ENCODE measurements around the gene DYNC1I1.

The DYNC1I1 gene

DNA sequence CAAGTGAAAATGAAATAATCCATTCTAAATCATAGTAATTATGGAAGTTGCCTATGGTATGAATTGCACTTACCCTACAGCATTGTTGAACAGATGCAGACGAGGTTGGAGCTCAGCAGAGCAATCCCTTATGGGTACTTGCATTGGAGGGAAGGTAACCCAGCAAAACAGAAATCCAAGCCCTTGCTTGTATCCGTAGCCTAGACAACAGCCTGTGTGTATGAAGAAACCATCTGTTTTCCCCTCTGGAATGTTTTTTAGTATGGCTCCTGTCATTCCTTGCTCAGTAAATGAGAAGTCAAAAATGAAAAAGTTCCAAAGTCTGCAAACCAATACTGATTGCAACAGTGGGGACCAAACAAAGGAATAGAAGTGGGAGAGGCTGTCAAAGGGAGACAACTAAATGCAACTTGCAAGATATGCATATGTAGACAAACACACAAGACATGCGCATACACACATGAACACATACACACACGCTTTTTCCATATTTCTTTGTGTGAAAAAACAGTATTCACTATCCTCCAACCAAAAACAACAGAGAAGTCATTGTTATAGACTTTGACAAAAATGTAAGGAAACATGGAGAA lies 260.8 kb downstream of the DYNC1I1 start:
- no peak for DNase-seq

DNA sequence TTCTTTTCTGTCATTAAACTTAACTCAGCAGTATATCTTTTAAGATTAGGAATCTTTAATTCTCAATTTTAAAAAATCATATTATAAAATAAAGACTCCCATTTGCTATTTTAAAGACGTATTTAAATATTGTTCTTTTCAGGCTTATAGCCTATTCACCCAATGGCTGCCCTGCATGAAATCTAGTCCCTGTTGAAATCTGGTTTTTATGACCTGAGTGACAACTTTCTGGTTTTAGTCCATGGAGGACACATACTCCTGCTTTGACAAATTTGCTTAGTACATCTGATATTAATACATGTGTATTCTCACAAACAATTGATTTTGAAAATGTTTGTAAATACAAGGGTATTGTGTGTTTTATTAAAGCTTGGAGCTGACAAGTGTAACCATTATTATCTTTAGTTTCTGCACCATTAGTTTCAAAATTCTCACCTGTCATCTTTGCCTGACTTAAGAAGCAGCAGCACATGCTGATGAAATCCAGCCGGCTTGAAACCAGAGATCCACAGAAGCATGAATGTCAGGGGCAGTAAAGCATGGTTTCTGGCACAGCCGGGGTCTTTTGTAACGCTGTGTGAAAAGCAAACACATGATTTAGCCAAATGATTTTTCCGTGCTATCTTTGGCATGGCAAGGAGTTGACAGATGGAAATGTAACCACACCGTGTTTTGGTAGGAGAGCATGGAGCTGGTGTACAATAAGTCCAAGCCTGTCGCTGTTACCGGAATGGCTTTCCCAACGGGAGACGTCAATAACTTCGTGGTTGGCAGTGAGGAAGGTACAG lies 262.8 kb downstream of the DYNC1I1 start:
- DNase-seq, result peak; percentile 79 to 89

DNA sequence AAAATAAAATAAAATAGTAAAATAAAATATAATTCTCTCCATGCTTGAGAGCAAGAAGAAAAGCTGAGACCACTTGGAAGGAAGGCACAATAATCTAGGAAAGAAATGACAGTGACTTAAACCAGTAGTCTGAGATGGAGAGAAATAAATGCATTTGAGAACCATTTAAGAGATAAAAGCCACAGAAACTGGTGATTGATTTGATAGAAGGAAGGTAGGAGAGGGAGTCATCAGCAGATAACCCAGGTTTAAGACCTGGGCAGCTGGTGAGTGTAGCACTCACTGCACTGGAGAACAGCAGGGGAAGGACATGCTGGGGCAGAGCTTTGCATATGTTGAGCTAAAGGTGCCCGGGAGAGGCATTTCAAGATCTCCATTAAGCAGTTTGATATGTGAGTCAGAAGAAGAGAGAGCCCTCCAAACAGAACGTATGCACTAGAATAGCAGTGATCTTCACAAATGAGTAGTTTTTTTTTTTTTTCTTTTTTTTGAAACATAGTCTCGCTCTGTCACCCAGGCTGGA lies 268.0 kb downstream of the DYNC1I1 start:
- DNase-seq, result no peak

- no peak for DNase-seq
These were observed 268.8 kb downstream of the DYNC1I1 start for GRCh38 chr7:96041171-96041570.

DNA sequence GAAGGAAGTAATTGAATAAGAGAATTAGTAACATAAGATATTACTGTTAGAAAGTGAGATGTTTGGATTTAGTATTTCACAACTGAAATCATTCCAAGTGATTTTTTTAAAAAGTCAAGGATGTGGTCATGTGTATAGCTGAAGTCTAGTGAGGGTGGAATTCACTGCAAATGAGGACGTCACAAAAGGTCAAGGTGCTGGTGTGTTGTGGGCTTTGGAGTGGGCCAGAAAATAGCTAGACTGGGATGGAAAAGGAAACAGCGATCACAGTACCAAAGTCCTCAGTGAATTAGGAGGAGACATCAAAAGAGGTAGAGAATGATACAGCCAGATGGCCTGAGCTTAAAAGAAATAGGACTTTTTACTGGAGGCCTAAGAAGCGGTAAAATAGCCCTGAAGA lies 272.8 kb downstream of the DYNC1I1 start:
- DNase-seq, result no peak

DNA sequence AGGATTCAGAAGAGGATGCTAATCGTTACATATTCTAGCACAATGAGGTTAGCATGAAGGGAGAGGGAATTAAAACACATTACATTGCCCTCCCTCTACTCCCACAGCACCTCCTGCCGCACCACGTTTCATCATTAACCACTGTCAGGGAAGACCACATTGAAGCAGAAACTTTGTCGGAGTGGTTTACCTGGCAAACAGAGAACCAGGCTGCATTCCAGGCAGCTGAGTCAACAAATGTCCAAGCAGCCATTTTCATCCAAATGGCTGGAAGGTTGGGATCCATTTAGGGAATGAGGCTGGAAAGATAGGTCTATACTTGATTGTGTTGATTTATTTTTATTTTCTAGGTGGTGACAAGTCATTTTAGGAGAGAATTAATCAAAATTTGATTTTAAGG lies 273.6 kb downstream of the DYNC1I1 start:
- peak; percentile 91 to 97 for DNase-seq

GRCh38 chr7:96052289-96052688 lies 279.9 kb downstream of the DYNC1I1 start:
- no peak for DNase-seq

GRCh38 chr7:96052860-96053470 lies 280.6 kb downstream of the DYNC1I1 start:
- peak; percentile 73 to 83 for DNase-seq

GRCh38 chr7:96055717-96056116 lies 283.4 kb downstream of the DYNC1I1 start:
- DNase-seq, result no peak

DNA sequence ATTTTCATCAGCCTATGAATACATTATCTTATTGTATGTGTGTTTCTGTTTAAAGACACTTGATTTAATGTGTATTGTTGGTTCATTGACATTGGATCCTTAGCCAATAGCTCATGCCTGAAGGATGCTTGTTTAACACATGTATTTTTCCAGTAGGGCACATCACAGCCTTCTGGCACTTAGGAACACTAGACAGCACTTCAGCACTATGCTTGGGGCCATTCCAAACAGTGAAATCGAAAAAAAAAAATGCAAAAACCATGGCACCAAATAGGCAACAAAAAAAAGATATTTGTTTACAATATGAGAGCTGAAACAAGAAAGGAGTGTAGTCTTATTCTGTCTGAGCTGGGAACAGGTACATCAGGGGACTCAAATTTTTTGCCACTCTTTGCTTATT lies 286.7 kb downstream of the DYNC1I1 start:
- peak in 1 of 2 experiments; percentile 50 for DNase-seq

GRCh38 chr7:96061009-96061408 lies 288.7 kb downstream of the DYNC1I1 start:
- DNase-seq, result peak; percentile 49 to 66

DNA sequence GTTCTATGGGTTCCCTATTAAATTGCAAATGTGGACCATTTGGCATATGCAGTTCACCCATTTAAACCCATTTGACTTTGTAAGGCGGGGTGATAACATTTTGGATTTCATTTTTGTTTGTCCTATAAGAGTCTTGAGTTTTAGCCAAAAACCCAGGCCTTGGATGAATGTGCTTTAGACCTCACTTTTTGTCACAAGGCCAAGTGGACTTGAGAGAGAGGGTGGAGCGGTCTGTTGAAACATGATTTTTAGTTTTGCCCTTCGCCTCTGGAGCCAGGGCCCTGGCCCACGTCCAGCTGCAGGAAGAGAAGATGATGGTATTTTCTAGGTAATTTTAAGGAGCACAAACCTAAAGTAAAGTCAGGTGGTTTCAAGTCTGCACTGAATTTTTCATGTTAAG lies 289.5 kb downstream of the DYNC1I1 start:
- DNase-seq, result peak in 1 of 2 experiments; percentile 43

DNA sequence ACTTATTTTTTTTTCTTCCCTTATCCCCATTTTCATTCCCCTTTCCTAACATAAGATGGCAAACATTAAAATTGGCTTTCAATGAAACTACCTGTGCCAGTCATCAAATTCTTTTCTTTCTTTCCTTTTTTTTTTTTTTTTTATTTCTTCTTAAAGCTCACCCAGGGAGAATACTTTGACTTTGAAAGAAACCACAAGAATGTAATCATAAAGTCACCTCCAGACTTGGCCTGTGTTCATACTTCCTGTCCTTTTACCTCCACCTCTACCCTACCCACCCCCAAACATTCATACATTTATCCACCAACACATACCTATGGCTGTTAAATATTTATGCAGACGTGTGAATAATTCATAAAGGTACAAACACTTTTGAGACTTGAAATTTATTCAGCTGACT lies 295.0 kb downstream of the DYNC1I1 start:
- DNase-seq, result no peak

- peak; percentile 95 to 97 for DNase-seq
These were observed 297.0 kb downstream of the DYNC1I1 start for GRCh38 chr7:96069401-96069800.

- no peak for DNase-seq
These were observed 302.5 kb downstream of the DYNC1I1 start for GRCh38 chr7:96074871-96075270.

DNA sequence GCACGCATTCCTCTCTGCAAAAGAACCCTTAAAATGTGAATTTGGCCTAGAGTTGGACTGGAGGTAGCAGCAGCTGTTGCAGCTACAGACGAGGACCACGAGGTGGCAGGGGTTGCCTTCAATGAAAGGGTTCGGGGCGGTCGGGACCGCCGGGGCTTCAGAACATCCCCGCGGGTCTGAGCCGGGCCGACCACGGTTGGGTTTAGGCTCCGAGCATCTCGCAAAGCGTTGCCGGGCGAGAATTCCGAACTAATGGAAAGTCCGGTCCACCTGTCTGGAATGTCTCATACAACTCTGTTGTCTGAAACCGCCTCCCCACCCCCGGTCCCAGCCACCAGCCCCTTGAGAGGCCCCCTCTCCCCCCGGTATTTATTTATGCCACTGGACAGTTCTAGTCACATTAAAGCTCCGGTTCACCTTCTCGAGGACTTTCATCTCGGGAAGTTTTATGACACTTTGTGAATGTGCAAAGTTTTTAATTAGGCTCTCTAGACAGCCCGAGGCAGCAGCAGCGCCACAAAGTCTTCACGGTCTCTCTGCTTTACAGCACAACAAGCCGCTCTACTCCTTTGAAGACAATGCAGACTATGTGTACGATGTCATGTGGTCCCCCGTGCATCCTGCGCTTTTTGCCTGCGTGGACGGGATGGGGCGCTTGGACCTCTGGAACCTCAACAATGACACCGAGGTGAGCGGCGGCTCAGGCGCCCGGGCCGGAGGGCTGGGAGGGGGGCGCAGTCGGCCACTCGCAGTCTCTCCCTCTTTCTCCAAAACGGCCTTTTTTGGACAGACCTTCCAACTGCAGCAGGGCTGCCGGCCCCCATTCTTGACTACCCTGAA lies 303.4 kb downstream of the DYNC1I1 start:
- DNase-seq, result peak; percentile 94 to 96

DNA sequence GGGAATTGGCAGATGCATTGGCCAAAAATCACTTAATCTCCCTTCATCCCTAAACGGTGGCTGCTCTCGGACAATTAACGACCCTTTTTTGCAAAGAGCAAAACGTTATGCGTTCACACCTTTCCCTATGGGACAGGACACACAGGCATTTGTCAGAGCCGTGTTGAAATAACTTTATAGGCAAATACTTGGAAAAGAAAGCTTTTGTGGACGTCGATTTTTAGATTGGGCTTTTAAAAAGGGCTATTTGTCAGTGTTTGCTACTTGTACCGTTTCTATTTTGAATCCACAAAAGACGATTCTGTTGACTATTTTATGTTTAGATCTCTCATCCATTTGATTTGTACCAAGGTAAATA lies 304.0 kb downstream of the DYNC1I1 start:
- peak; percentile 94 to 96 for DNase-seq

DNA sequence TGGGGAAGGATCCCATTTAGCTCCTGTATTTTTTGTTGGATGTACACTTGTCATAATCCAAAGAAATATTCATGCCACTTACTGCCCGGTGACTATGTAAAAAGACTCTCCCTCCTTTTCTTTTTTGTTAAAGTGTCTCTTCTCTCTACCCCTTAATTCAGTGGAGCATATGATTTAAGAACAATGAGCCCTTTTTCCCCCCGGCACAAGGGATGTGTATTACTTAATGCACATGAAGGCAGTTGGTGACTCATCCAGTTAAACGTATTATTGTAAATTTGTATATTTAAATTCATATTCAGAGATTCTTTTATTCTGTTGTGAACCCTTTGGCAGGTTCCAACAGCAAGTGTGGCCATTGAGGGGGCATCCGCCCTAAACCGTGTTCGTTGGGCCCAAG lies 307.7 kb downstream of the DYNC1I1 start:
- DNase-seq, result peak; percentile 41 to 59

- DNase-seq, result peak; percentile 91 to 94
These were observed 312.7 kb downstream of the DYNC1I1 start for GRCh38 chr7:96084881-96085553.

DNA sequence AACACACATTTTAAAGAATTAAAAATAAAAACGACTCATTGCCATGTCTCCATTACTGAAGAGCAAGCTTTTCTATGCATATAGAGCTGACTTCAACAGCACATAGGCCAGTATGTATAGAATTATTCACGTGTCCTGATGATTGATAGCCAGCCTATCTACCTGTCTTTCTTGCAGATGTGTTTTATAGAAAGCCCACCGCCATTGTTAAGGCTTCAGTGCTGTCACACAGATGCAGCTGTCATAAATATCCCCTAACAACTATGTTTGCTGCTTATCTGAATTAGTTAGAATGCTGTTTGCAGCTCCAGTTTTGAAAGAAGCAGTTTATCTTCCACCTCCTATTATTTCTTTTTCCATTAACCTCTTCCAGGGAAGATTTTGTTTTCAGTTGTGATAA lies 313.6 kb downstream of the DYNC1I1 start:
- DNase-seq, result peak; percentile 96 to 97

GRCh38 chr7:96088579-96088978 lies 316.2 kb downstream of the DYNC1I1 start:
- DNase-seq, result peak; percentile 42 to 77

DNA sequence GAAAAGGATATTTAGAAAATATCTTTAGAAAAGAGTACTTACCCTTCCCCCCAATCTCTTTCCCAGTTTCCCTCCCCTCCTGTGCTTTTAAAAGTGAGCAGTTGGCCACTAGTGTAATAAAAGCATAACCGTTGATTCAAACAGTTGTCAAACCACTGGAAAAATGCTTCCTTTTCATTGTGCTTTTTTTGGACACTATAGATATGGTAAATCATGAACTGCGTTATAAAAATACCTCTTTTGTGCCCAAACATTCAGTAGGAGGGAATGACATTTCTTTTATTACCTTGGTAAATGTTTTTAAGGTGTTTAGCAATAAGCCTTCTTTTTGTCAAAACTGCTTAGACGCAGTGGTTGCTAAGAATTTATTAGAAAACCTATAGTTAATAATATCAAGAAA lies 317.2 kb downstream of the DYNC1I1 start:
- peak in 1 of 2 experiments; percentile 45 for DNase-seq

All from NCI-H1930 (cell line).